ENCODE data around the gene MYBBP1A. TPM values are rescaled to one million over a fixed set of nuclear protein-coding genes. Genes with fewer than 3 reads are reported as not detected.
"Not testable (repeated sequence)": the region's sequence is repeated elsewhere in the genome, so short reads cannot be mapped to it uniquely, and the experiment has no call there.

The MYBBP1A gene
- total RNA-seq, 6 experiments from 2014 or later = 16.3 to 32.0 (median 23.7) TPM

DNA sequence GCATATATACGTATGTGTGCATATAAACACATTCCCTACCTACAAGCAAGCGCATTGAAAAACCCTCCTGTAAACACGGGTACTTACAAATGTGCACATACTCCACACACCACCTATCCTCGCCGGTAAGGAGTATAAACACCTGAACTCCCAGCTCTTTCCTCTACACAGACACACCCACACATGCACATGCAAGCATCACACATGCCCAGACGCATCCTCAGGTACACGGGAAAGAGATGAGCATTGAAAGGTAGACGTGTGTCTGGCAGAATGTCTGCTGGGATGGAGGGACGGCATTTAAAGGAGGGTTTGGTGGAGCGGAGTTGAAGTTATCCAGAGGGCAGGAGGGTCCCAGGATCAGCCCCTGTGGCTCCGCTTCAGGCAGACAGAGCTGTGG is 24.5 kb upstream of the MYBBP1A start:
- intact Hi-C loops (cut with DNase I) = loop anchor here in 1 of 2 donors (10.0 kb wide), 2 partner anchors 45 to 125 kb away; partner anchors contain the start of gene PELP1
- H3K9me3 ChIP-seq = no peaks in the 10 kb centered on the region
- H3K27me3 ChIP-seq = peaks cover 6 to 7% of the 10 kb centered on the region in 2 donors
- H3K4me1 ChIP-seq = peaks cover 0 to 9% (median 3%) of the 10 kb centered on the region in 4 donors
- TF ChIP-seq, protein P1, sequence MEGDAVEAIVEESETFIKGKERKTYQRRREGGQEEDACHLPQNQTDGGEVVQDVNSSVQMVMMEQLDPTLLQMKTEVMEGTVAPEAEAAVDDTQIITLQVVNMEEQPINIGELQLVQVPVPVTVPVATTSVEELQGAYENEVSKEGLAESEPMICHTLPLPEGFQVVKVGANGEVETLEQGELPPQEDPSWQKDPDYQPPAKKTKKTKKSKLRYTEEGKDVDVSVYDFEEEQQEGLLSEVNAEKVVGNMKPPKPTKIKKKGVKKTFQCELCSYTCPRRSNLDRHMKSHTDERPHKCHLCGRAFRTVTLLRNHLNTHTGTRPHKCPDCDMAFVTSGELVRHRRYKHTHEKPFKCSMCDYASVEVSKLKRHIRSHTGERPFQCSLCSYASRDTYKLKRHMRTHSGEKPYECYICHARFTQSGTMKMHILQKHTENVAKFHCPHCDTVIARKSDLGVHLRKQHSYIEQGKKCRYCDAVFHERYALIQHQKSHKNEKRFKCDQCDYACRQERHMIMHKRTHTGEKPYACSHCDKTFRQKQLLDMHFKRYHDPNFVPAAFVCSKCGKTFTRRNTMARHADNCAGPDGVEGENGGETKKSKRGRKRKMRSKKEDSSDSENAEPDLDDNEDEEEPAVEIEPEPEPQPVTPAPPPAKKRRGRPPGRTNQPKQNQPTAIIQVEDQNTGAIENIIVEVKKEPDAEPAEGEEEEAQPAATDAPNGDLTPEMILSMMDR (IDR thresholded peaks at IDR 0.05) = no peak
- no peak for TF ChIP-seq POLR2A (IDR thresholded peaks at IDR 0.05)
- no peak overlapping the region for H3K4me3 ChIP-seq
- DNase-seq (no peak), ATAC-seq (no peak)
- H3K36me3 ChIP-seq = no peaks in the 10 kb centered on the region
- no peak overlapping the region for H3K27ac ChIP-seq
- WGBS (ENCODE audit: insufficient coverage, low coverage, low lambda C conversion rate, missing lambda C conversion rate) = 65% methylated on average over 8 of the region's 11 CpGs

DNA sequence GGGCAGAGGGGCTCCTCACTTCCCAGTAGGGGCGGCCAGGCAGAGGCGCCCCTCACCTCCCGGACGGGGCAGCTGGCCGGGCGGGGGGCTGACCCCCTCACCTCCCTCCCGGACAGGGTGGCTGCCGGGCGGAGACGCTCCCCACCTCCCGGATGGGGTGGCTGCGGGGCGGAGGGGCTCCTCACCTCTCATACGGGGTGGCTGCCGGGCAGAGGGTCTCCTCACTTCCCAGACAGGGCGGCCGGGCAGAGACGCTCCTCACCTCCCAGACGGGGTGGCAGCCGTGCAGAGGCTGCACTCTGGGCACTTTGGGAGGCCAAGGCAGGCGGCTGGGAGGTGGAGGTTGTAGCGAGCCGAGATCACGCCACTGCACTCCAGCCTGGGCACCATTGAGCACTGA is 23.2 kb upstream of the MYBBP1A start:
- not testable (repeated sequence) for H3K4me1 ChIP-seq, DNase-seq, H3K27me3 ChIP-seq, H3K4me3 ChIP-seq, H3K27ac ChIP-seq, H3K9me3 ChIP-seq, ATAC-seq, H3K36me3 ChIP-seq
- no CpG with 5 or more reads among the region's 24 CpGs for WGBS (ENCODE audit: insufficient coverage, low coverage, low lambda C conversion rate, missing lambda C conversion rate)
- intact Hi-C loops (cut with DNase I) = loop anchor here in 1 of 2 donors (10.0 kb wide), 2 partner anchors 46 to 126 kb away; partner anchors contain the start of gene PELP1

DNA sequence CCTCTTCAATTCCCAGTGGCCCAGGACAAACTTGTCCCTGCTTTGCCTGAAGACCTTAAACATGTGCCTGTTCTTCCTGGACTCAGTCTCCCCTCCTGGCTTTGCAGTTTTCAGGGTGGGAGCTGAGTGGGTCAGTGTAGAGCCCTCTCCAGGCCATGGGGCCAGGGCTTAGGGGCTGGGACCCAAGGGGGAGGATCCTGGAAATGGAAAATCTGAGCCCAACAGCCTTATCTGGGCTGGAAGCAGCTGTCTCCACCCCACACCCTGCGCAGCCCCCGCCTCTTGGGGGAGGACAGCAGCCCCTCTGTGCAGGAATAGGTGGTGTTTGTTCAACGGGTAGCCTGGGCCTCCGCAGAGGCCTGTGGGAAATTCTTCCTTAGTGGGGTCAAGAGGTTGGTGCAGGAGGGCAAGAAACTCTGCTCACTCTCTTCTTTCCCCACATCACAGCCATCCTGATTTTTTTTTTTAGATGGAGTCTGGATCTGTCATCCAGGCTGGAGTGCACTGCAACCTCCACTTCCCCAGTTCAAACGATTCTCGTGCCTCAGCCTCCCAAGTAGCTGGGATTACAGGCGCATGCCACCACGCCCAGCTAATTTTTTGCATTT is 22.3 kb upstream of the MYBBP1A start:
- DNase-seq (no peak), ATAC-seq (no peak)
- no peak for TF ChIP-seq POLR2A (IDR thresholded peaks at IDR 0.05)
- TF ChIP-seq, protein P1 (IDR thresholded peaks at IDR 0.05) = no peak
- no peaks in the 10 kb centered on the region for H3K36me3 ChIP-seq
- no peaks in the 10 kb centered on the region for H3K4me1 ChIP-seq
- intact Hi-C loops (cut with DNase I) = loop anchor here in 1 of 2 donors (10.0 kb wide), 2 partner anchors 47 to 127 kb away; partner anchors contain the start of gene PELP1
- H3K27ac ChIP-seq = no peak overlapping the region
- no peak overlapping the region for H3K4me3 ChIP-seq
- H3K27me3 ChIP-seq = no peaks in the 10 kb centered on the region
- 87% methylated on average over 4 of the region's 8 CpGs for WGBS (ENCODE audit: insufficient coverage, low coverage, low lambda C conversion rate, missing lambda C conversion rate)
- no peaks in the 10 kb centered on the region for H3K9me3 ChIP-seq

DNA sequence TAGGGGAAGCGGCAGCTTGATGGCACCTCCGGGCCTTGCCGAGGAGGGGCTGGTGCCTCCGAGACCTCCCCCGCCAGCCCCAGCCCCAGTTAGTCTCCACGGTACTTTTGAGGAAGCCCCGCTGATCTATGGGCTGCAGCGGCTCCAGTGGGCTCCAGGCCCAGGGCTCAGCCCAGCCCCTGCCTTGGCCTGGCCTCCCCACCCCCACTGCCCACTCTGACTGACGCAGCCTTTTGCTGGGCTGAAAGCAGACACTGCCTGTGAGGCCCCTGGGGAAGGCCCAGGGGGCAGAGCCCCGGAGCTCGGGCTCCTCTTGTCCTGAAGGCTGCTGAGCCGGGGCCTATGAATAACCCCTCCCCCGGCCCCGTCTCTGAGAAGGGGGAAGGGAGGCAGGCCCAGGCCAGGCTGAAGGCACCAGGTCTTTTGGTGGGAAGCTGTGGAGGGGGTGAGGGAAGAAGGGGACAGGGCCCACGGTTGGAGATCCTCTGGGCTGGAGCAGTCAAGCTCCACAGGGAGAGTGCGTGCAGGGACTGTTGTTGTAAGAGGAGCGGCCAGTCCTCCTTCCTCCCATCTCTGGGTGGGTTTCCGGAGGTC is 21.6 kb upstream of the MYBBP1A start:
- Histone ChIP-seq H3K4me3 (no peak overlapping the region), H3K36me3 (no peaks in the 10 kb centered on the region), H3K4me1 (no peaks in the 10 kb centered on the region), H3K27ac (no peak overlapping the region), H3K9me3 (no peaks in the 10 kb centered on the region), H3K27me3 (no peaks in the 10 kb centered on the region)
- intact Hi-C loops (cut with DNase I) = loop anchor here in 1 of 2 donors (10.0 kb wide), 2 partner anchors 48 to 128 kb away; partner anchors contain the start of gene PELP1
- WGBS (ENCODE audit: insufficient coverage, low coverage, low lambda C conversion rate, missing lambda C conversion rate) = 60% methylated on average over 1 of the region's 18 CpGs
- TF ChIP-seq, protein P1 (IDR thresholded peaks at IDR 0.05) = no peak
- TF ChIP-seq POLR2A (IDR thresholded peaks at IDR 0.05) = no peak
- ATAC-seq (no peak), DNase-seq (peak in 1 of 3 donors; percentile 46)

DNA sequence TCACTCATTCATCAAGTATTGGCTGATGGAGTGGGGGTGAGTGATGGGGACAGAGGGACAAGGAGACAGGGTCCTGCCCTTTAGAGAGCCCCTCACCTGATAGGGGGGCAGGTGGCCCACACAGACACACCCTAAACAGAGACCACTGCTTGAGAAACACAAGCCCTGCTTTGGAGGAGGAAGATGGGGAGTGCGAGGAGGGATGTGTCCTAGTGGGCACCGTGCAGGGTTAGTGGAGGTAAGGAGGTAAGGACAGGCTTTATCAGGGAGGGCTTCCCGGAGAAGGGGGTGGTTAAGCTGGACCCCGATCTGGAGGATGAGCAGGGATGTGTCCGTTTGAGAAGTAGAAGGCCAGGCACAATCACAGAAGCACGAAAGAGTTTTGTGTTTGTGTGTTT is 21.0 kb upstream of the MYBBP1A start:
- no peak overlapping the region for H3K27ac ChIP-seq

More for the DNA sequence above, 21.0 kb upstream of the MYBBP1A start:
- Histone ChIP-seq H3K27me3 (no peaks in the 10 kb centered on the region), H3K36me3 (no peaks in the 10 kb centered on the region), H3K4me1 (no peaks in the 10 kb centered on the region), H3K4me3 (no peak overlapping the region), H3K9me3 (no peaks in the 10 kb centered on the region)
- DNase-seq (no peak), ATAC-seq (no peak)
- WGBS (ENCODE audit: insufficient coverage, low coverage, low lambda C conversion rate, missing lambda C conversion rate) = 37% methylated on average over 2 of the region's 6 CpGs
- intact Hi-C loops (cut with DNase I) = loop anchor here in 1 of 2 donors (10.0 kb wide), 2 partner anchors 49 to 129 kb away; partner anchors contain the start of gene PELP1
- no peak for TF ChIP-seq POLR2A (IDR thresholded peaks at IDR 0.05)
- TF ChIP-seq, protein P1 (IDR thresholded peaks at IDR 0.05) = no peak
